HEK293 (cell line): ENCODE data around the gene ACYP1.
A peak's percentile ranks its signal among the peaks of the same experiment; 100 is the strongest.

Experiments
- IKZF3 ChIP-seq: fragments of 450-650 bp; IDR thresholded peaks from 2 replicates; pipeline ENCODE4 v1.5.0; 2018; ENCODE audit warnings: missing biosample characterization, mild to moderate bottlenecking, missing genetic modification characterization, moderate library complexity
- KLF8 ChIP-seq: fragments of 450-650 bp; formaldehyde crosslinking; IDR thresholded peaks from 2 replicates; pipeline ENCODE4 v1.5.1; 2016; ENCODE audit warnings: missing biosample characterization, missing genetic modification characterization
- SP2 ChIP-seq: fragments of 450-650 bp; formaldehyde crosslinking; IDR thresholded peaks from 2 replicates; pipeline ENCODE4 v1.5.1; 2016; ENCODE audit warnings: missing biosample characterization, missing genetic modification characterization
- ZBTB20 ChIP-seq: fragments of 450-650 bp; formaldehyde crosslinking; IDR thresholded peaks from 2 replicates; pipeline ENCODE4 v1.5.1; 2016; ENCODE audit warnings: missing biosample characterization, missing genetic modification characterization
- ZBTB48 ChIP-seq: fragments of 450-650 bp; formaldehyde crosslinking; IDR thresholded peaks from 2 replicates; pipeline ENCODE4 v1.5.1; 2016; ENCODE audit warnings: missing biosample characterization, missing genetic modification characterization
- ZNF112 ChIP-seq: fragments of 450-650 bp; formaldehyde crosslinking; IDR thresholded peaks from 2 replicates; pipeline ENCODE4 v1.5.0; 2017; ENCODE audit warnings: missing biosample characterization, missing genetic modification characterization
- ZNF274 ChIP-seq, 2 experiments: fragments of 200-500 bp in 1 of 2; fragments of 450-650 bp in 1 of 2; sonication (Bioruptor generic) in 1 of 2; formaldehyde crosslinking in 1 of 2; IDR thresholded peaks; 2 replicates each; pipeline versions ENCODE4 v1.5.1 to v1.6.1; 2014 to 2016; ENCODE audit warnings: borderline replicate concordance in 1 of 2, inconsistent platforms in 1 of 2, low read length in 1 of 2, missing biosample characterization in 1 of 2, missing genetic modification characterization in 1 of 2
- ZNF335 ChIP-seq: fragments of 450-650 bp; formaldehyde crosslinking; conservative IDR thresholded peaks from 2 replicates; pipeline ENCODE4 v1.5.1; 2016; ENCODE audit warnings: missing biosample characterization, missing genetic modification characterization
- ZNF423 ChIP-seq: fragments of 450-650 bp; formaldehyde crosslinking; IDR thresholded peaks from 2 replicates; pipeline ENCODE4 v1.5.1; 2016; ENCODE audit warnings: missing biosample characterization, missing genetic modification characterization
- ZNF549 ChIP-seq: fragments of 450-650 bp; IDR thresholded peaks from 2 replicates; pipeline ENCODE4 v1.5.1; 2018; ENCODE audit warnings: missing biosample characterization, missing genetic modification characterization, mild to moderate bottlenecking, inconsistent platforms, moderate library complexity
- ZNF561 ChIP-seq: fragments of 450-650 bp; IDR thresholded peaks from 2 replicates; pipeline ENCODE4 v1.5.1; 2018; ENCODE audit warnings: missing biosample characterization, missing genetic modification characterization, borderline replicate concordance
- ZNF623 ChIP-seq: fragments of 450-650 bp; formaldehyde crosslinking; IDR thresholded peaks from 2 replicates; pipeline ENCODE4 v1.5.1; 2016; ENCODE audit warnings: missing biosample characterization, missing genetic modification characterization
- ZNF660 ChIP-seq: fragments of 450-650 bp; IDR thresholded peaks from 2 replicates; pipeline ENCODE4 v1.5.1; 2018; ENCODE audit warnings: missing biosample characterization, mild to moderate bottlenecking, missing genetic modification characterization
- ZNF707 ChIP-seq: fragments of 450-650 bp; formaldehyde crosslinking; IDR thresholded peaks from 2 replicates; pipeline ENCODE4 v1.5.1; 2016; ENCODE audit warnings: missing biosample characterization, missing genetic modification characterization
- ZNF76 ChIP-seq: fragments of 450-650 bp; formaldehyde crosslinking; IDR thresholded peaks from 2 replicates; pipeline ENCODE4; 2016; ENCODE audit warnings: low read depth, missing biosample characterization, missing genetic modification characterization, borderline replicate concordance
- ZNF830 ChIP-seq: fragments of 450-650 bp; IDR thresholded peaks from 2 replicates; pipeline ENCODE4 v1.5.0; 2018; ENCODE audit warnings: missing biosample characterization, missing genetic modification characterization, low read depth, mild to moderate bottlenecking, moderate library complexity
- ZSCAN30 ChIP-seq: fragments of 450-650 bp; IDR thresholded peaks from 2 replicates; pipeline ENCODE4 v1.5.1; 2018; ENCODE audit warnings: missing biosample characterization, mild to moderate bottlenecking, missing genetic modification characterization, moderate library complexity
- TF ChIP-seq, protein P1 (sequence below): fragments of 450-650 bp; formaldehyde crosslinking; IDR thresholded peaks from 2 replicates; pipeline ENCODE4 v1.5.1; 2016; ENCODE audit warnings: missing biosample characterization, missing genetic modification characterization
- TF ChIP-seq, protein P2 (sequence below): fragments of 450-650 bp; formaldehyde crosslinking; IDR thresholded peaks from 2 replicates; pipeline ENCODE4 v1.5.1; 2016; ENCODE audit warnings: missing biosample characterization, missing genetic modification characterization
- TF ChIP-seq, protein P3 (sequence below): fragments of 450-650 bp; formaldehyde crosslinking; conservative IDR thresholded peaks from 2 replicates; pipeline ENCODE4 v1.5.1; 2016; ENCODE audit warnings: low read depth, missing biosample characterization, missing genetic modification characterization
- TF ChIP-seq, protein P4 (sequence below): fragments of 450-650 bp; formaldehyde crosslinking; IDR thresholded peaks from 2 replicates; pipeline ENCODE4 v1.5.1; 2016; ENCODE audit warnings: missing biosample characterization, missing genetic modification characterization
- TF ChIP-seq, protein P5 (sequence below): sonication (generic); formaldehyde crosslinking; IDR thresholded peaks from 2 replicates; pipeline ENCODE4 v1.8.1; 2022; ENCODE audit warnings: mild to moderate bottlenecking, moderate library complexity, missing genetic modification reagents
- TF ChIP-seq, protein P6 (sequence below): fragments of 450-650 bp; formaldehyde crosslinking; IDR thresholded peaks from 2 replicates; pipeline ENCODE4 v1.5.1; 2016; ENCODE audit warnings: missing biosample characterization, missing genetic modification characterization
- TF ChIP-seq, protein P7 (sequence below): fragments of 450-650 bp; formaldehyde crosslinking; IDR thresholded peaks from 2 replicates; pipeline ENCODE4 v1.5.1; 2016; ENCODE audit warnings: missing biosample characterization, missing genetic modification characterization
- TF ChIP-seq, protein P8 (sequence below): fragments of 450-650 bp; formaldehyde crosslinking; IDR thresholded peaks from 2 replicates; pipeline ENCODE4 v1.5.1; 2017; ENCODE audit warnings: missing biosample characterization, missing genetic modification characterization

The ACYP1 gene

DNA sequence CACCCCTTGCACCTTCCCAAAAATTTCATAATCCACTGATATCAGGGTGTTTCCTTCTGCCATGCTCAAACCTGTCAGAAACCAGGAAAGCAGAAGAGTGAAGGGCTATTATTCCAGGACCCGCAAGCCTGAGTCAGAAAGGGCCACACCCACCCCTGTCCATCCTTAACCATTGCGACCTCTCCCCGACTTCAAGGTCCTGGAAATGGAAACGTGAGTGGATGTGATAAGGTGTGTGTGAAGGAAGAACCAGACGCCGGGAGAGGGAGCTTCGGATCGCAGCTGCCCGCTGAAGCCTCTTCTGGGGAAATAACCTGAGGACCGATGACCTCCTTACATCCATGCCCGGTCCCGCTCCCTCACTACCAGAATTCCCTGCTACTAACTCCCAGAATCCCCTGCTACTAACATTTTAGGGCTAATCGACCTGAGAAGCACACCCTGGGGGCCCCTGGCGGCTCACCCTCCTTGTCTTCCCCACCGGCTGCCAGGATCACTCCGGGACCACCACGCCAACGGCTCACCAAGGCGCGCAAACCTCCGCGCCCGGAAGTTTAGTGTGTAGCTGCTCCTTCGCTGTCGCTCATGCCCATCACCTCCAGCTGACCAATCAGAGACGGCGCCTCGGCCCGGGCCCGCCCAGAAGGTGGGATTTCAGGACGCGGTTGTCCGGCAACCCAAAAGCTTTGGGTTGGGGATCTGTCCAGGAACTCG, at the start of gene ACYP1 (continued):
- TF ChIP-seq, protein P1, sequence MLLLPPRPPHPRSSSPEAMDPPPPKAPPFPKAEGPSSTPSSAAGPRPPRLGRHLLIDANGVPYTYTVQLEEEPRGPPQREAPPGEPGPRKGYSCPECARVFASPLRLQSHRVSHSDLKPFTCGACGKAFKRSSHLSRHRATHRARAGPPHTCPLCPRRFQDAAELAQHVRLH (tag by site-specific recombination) = no peak
- TF ChIP-seq KLF8 (tag by site-specific recombination) = peak; percentile 56; the same call in 1 of the 2 replicates
- TF ChIP-seq ZNF660 (tag by site-specific recombination) = 0 out of 2 replicates have a peak, but pooled peaks have one; percentile 17
- TF ChIP-seq ZNF335 = peak; percentile 74
- no peak for TF ChIP-seq ZNF549 (tag by site-specific recombination)
- 0 out of 2 replicates have a peak, but pooled peaks have one; percentile 53 for TF ChIP-seq ZBTB48
- TF ChIP-seq, protein P2, sequence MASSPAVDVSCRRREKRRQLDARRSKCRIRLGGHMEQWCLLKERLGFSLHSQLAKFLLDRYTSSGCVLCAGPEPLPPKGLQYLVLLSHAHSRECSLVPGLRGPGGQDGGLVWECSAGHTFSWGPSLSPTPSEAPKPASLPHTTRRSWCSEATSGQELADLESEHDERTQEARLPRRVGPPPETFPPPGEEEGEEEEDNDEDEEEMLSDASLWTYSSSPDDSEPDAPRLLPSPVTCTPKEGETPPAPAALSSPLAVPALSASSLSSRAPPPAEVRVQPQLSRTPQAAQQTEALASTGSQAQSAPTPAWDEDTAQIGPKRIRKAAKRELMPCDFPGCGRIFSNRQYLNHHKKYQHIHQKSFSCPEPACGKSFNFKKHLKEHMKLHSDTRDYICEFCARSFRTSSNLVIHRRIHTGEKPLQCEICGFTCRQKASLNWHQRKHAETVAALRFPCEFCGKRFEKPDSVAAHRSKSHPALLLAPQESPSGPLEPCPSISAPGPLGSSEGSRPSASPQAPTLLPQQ (tag by site-specific recombination) = peak; percentile 77
- peak; percentile 25; the same call in 1 of the 2 replicates for TF ChIP-seq IKZF3 (tag by site-specific recombination)
- no peak for TF ChIP-seq ZNF561 (tag by site-specific recombination)
- TF ChIP-seq ZNF623 = no peak
- TF ChIP-seq, protein P3, sequence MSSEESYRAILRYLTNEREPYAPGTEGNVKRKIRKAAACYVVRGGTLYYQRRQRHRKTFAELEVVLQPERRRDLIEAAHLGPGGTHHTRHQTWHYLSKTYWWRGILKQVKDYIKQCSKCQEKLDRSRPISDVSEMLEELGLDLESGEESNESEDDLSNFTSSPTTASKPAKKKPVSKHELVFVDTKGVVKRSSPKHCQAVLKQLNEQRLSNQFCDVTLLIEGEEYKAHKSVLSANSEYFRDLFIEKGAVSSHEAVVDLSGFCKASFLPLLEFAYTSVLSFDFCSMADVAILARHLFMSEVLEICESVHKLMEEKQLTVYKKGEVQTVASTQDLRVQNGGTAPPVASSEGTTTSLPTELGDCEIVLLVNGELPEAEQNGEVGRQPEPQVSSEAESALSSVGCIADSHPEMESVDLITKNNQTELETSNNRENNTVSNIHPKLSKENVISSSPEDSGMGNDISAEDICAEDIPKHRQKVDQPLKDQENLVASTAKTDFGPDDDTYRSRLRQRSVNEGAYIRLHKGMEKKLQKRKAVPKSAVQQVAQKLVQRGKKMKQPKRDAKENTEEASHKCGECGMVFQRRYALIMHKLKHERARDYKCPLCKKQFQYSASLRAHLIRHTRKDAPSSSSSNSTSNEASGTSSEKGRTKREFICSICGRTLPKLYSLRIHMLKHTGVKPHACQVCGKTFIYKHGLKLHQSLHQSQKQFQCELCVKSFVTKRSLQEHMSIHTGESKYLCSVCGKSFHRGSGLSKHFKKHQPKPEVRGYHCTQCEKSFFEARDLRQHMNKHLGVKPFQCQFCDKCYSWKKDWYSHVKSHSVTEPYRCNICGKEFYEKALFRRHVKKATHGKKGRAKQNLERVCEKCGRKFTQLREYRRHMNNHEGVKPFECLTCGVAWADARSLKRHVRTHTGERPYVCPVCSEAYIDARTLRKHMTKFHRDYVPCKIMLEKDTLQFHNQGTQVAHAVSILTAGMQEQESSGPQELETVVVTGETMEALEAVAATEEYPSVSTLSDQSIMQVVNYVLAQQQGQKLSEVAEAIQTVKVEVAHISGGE (tag by site-specific recombination) = peak; percentile 69
- TF ChIP-seq ZNF423 (tag by site-specific recombination) = no peak
- TF ChIP-seq ZNF274 (IDR thresholded peaks at IDR 0.05; ENCODE audit: low read length) = no peak
- TF ChIP-seq ZNF274 (tag by site-specific recombination; IDR thresholded peaks at IDR 0.05; ENCODE audit: borderline replicate concordance) = no peak
- no peak for TF ChIP-seq ZNF830 (tag by site-specific recombination)
- TF ChIP-seq ZNF707 (tag by site-specific recombination) = no peak
- no peak for TF ChIP-seq ZNF112 (tag by site-specific recombination)
- TF ChIP-seq, protein P4, sequence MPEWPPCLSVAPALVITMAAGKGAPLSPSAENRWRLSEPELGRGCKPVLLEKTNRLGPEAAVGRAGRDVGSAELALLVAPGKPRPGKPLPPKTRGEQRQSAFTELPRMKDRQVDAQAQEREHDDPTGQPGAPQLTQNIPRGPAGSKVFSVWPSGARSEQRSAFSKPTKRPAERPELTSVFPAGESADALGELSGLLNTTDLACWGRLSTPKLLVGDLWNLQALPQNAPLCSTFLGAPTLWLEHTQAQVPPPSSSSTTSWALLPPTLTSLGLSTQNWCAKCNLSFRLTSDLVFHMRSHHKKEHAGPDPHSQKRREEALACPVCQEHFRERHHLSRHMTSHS = no peak
- TF ChIP-seq ZBTB20 (tag by site-specific recombination) = peak; percentile 26; the same call in 1 of the 2 replicates
- TF ChIP-seq ZNF76 (tag by site-specific recombination) = peak; percentile 95
- TF ChIP-seq, protein P5, sequence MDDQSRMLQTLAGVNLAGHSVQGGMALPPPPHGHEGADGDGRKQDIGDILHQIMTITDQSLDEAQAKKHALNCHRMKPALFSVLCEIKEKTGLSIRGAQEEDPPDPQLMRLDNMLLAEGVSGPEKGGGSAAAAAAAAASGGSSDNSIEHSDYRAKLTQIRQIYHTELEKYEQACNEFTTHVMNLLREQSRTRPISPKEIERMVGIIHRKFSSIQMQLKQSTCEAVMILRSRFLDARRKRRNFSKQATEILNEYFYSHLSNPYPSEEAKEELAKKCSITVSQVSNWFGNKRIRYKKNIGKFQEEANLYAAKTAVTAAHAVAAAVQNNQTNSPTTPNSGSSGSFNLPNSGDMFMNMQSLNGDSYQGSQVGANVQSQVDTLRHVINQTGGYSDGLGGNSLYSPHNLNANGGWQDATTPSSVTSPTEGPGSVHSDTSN (CRISPR knock-in tag) = peak; percentile 97
- TF ChIP-seq, protein P6, sequence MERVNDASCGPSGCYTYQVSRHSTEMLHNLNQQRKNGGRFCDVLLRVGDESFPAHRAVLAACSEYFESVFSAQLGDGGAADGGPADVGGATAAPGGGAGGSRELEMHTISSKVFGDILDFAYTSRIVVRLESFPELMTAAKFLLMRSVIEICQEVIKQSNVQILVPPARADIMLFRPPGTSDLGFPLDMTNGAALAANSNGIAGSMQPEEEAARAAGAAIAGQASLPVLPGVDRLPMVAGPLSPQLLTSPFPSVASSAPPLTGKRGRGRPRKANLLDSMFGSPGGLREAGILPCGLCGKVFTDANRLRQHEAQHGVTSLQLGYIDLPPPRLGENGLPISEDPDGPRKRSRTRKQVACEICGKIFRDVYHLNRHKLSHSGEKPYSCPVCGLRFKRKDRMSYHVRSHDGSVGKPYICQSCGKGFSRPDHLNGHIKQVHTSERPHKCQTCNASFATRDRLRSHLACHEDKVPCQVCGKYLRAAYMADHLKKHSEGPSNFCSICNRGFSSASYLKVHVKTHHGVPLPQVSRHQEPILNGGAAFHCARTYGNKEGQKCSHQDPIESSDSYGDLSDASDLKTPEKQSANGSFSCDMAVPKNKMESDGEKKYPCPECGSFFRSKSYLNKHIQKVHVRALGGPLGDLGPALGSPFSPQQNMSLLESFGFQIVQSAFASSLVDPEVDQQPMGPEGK (tag by site-specific recombination) = peak; percentile 67
- TF ChIP-seq, protein P7, sequence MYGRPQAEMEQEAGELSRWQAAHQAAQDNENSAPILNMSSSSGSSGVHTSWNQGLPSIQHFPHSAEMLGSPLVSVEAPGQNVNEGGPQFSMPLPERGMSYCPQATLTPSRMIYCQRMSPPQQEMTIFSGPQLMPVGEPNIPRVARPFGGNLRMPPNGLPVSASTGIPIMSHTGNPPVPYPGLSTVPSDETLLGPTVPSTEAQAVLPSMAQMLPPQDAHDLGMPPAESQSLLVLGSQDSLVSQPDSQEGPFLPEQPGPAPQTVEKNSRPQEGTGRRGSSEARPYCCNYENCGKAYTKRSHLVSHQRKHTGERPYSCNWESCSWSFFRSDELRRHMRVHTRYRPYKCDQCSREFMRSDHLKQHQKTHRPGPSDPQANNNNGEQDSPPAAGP (tag by site-specific recombination) = 0 out of 2 replicates have a peak, but pooled peaks have one; percentile 21
- TF ChIP-seq, protein P8, sequence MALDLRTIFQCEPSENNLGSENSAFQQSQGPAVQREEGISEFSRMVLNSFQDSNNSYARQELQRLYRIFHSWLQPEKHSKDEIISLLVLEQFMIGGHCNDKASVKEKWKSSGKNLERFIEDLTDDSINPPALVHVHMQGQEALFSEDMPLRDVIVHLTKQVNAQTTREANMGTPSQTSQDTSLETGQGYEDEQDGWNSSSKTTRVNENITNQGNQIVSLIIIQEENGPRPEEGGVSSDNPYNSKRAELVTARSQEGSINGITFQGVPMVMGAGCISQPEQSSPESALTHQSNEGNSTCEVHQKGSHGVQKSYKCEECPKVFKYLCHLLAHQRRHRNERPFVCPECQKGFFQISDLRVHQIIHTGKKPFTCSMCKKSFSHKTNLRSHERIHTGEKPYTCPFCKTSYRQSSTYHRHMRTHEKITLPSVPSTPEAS (tag by site-specific recombination) = 0 out of 2 replicates have a peak, but pooled peaks have one; percentile 17
- peak; percentile 92 for TF ChIP-seq SP2 (tag by site-specific recombination)
- peak; percentile 27; the same call in 1 of the 2 replicates for TF ChIP-seq ZSCAN30 (tag by site-specific recombination)
